GM12873 (cell line): ENCODE measurements around the gene HOXC11.

Source experiments
- CTCF ChIP-seq: IDR thresholded peaks from 2 replicates; pipeline ENCODE4 v1.5.1; 2012; ENCODE audit warnings: low read depth, mild to moderate bottlenecking, moderate library complexity, low read length, control low read depth; ENCODE audit not compliant: insufficient read depth; ENCODE audit errors: missing control alignments

HOXC11 gene

DNA sequence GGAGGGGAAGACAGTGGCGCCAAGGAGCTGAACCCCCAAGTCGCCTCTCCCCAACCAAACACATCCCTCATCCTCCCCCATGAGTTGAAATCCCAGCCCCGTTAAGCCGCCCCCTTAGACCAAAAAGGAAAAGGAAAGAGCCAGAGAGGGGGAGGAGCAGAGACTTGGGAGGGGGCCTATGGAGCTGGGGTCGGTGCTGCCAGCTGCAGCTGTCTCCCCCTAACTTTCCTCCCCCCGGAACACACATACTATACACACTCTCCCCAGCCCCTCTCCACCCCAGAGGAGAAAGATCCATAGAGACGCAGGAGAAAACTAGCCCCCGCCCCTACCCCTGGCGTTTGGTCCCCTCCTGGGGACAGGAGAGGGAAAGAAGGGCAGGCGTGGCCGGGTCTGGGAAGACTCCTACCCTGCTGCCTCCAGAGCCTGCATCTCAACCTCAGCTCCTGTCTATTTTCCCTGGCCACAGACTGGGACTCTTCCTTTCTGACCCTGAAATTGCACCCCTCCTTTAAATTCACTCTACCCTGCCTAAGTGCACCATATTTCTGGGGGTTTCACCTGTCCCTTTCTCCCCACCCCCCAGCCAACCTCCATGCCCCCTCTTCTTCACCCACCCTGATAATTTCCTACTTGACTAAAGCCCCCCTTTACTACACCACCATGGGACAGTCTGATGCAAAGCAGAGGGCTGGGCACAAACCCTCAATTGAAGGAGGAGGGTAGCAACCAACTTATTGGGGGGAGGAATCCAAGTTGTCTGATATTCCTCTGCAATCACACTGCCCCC is 25.4 kb downstream of the HOXC11 start:
- TF ChIP-seq CTCF: no peak

DNA sequence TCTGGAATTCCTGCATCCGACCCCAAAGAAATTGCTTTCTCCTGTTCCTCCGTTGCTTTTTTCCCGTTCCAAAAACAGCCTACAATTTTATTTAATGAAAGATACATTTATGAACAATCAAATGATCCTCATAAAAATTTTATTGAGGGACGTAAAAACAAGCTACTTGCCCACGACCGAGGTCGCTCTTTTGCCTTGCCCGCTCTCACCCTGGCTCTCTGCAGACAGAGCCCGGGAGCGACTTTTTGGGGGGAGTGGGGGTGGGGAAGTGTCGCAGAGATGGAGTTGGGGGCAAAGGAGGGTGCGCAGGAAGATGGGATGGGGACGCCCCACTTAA is 25.9 kb downstream of the HOXC11 start:
- no peak for TF ChIP-seq CTCF

DNA sequence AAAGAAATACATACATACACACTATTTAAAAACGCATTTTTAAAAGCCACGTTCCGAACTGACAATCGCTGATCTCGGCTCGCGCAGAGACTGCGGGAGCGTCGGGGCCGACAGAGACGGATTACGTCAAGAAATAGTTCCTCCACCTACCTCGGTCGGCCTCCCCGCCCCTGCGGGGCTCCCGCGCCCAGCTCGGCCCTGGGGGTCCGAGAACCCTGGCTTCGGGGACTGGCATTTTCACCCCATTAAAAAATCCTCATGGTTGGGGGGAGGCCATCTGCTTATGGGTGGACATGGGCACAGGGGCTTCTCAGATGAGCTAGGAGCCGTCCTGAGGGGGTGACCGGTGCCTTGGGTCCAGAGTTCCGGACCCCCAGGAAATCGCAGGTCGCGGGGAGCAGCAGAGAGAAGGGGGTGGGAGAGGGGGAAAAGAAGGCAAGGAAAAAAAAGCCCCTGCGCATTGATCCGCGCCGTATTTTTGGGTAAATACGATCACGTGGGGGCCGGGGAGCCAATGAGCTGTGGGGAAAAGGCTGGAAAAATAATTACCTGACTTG is 26.7 kb downstream of the HOXC11 start:
- no peak for TF ChIP-seq CTCF

- no peak for TF ChIP-seq CTCF
Measured at GRCh38 chr12:54000116-54001114, 27.5 kb downstream of the HOXC11 start, which contains the start of gene HOXC9. Gene HOXC9 (plus strand): TSS chr12:54000161. CDS start chr12:54000189, 28 bp downstream.

- no peak for TF ChIP-seq CTCF
Measured at GRCh38 chr12:54001283-54002187, 28.6 kb downstream of the HOXC11 start.

DNA sequence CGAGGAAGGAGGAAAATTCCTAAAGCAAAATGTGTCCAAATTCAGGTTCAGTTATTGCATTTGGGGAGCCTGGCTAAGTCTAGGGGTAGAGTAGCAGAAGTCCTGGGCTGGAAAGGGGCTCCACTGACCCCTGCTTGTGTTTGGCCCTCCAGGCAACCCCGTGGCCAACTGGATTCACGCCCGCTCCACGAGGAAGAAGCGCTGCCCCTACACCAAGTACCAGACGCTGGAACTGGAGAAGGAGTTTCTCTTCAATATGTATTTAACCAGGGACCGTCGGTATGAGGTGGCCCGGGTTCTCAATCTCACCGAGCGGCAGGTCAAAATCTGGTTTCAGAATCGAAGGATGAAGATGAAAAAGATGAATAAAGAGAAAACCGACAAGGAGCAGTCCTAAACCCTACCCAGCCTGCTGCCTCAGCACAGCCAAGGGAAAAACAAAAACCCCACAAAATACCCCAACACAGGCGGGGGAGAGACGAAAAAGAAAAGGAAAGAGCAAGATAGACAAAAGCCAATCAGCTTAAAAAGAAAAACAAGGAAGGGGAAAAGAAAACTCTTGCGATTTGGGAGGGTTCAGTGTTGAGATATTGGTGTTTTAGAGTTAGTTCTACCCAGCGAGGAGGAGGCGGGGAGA is 29.5 kb downstream of the HOXC11 start:
- no peak for TF ChIP-seq CTCF
